Fibroblast of lung (primary cell): Measurements from ENCODE around the gene PGF.

Experiments used
- CTCF ChIP-seq, 2 donors: IDR thresholded peaks in 1 of 2; conservative IDR thresholded peaks in 1 of 2; 1 replicate in 1 of 2; 2 replicates in 1 of 2; pipeline ENCODE4 v1.5.1; 2011 to 2012; ENCODE audit warnings: low read length in 2 of 2, control low read depth in 1 of 2, inconsistent platforms in 1 of 2, low read depth in 1 of 2, mild to moderate bottlenecking in 1 of 2
- EZH2 ChIP-seq: IDR thresholded peaks from 2 replicates; pipeline ENCODE4 v1.5.1; 2012; ENCODE audit warnings: low read length, control low read depth, mild to moderate bottlenecking; ENCODE audit errors: missing control alignments

DNA sequence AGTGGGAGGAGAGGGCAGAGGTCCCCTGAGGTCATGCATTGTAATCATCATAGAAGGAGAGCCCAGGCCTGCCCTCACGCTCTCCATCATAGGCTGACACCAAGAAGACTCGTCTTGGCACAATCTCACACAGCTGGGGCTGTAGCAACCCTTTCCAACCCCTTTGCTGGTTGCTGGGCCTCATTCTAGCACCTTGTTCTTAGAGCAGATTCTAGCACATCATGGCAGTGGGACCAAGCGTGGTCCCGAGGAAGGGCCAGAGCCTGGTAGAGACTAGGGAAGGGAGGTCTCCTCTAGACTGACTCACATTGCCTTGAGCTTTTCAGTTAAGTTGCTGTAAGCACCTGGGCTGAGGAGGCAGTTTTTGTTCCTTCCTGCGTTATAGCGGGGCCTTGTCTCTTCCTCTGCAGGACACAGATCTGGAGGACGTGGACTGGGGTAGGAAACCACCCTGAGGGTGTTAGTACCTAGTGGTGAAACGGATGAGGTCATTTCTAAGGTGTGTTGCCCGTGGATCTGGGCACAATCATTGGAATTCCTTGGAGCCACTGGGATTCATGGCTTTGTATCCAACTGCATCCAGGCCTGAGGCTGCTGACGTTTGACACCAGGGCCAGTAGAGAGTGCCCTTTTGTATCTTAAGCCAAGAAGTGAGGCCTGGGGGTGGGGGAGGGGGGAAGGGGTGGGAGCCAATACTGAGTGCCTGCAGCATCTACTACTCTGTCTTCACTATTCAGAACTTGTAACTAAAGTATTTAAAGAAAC, 52.3 kb downstream of the PGF start:
- TF ChIP-seq CTCF (conservative IDR thresholded peaks at IDR 0.05 in 1 of 2, IDR thresholded peaks at IDR 0.05 in 1 of 2; ENCODE audit: low read depth in 1 of 2, low read length in 2 of 2), result no peak
- no peak for TF ChIP-seq EZH2
